Tibial nerve (tissue), 4 donors: Measurements from ENCODE around the gene DYRK1B.

Experiments
- EP300 ChIP-seq, 2 donors: sonication (generic); formaldehyde crosslinking; IDR thresholded peaks; one replicate each; pipeline ENCODE4 v1.6.1; 2017; ENCODE audit warnings: antibody characterized with exemption in 2 of 2, mild to moderate bottlenecking in 1 of 2
- POLR2A ChIP-seq, 2 donors: fragments of 450-650 bp; IDR thresholded peaks; one replicate each; pipeline ENCODE4 v1.6.1; 2017; ENCODE audit warnings: antibody characterized with exemption in 2 of 2, mild to moderate bottlenecking in 2 of 2, moderate library complexity in 2 of 2
- TF ChIP-seq, protein P1 (sequence below), 5 experiments: fragments of 200-600 bp in 3 of 5; fragments of 450-650 bp in 2 of 5; sonication (generic) in 3 of 5; IDR thresholded peaks; one replicate each; pipeline ENCODE4 v1.5.1; 2016 to 2019; ENCODE audit warnings: antibody characterized with exemption in 5 of 5, mild to moderate bottlenecking in 3 of 5, moderate library complexity in 2 of 5

DNA sequence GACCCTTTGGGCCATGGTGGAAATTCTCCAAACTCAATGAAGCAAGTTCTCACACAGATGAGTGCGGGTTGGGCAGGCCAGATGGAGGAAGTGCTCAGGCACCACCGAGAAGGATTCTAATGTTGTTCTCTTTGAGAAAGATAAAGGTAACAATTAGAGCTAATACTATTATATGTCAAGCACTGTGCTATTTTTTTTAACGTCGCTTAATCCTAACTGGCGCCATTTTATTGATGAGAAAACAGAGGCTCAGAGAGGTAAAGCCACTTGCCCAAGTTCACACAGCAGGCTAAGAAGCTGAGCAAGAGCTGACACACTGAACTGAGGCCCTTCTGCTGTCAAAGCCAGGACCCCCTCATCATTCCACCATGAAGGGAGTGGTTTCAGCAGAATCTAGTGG lies 11.2 kb upstream of the DYRK1B start:
- TF ChIP-seq, protein P1, sequence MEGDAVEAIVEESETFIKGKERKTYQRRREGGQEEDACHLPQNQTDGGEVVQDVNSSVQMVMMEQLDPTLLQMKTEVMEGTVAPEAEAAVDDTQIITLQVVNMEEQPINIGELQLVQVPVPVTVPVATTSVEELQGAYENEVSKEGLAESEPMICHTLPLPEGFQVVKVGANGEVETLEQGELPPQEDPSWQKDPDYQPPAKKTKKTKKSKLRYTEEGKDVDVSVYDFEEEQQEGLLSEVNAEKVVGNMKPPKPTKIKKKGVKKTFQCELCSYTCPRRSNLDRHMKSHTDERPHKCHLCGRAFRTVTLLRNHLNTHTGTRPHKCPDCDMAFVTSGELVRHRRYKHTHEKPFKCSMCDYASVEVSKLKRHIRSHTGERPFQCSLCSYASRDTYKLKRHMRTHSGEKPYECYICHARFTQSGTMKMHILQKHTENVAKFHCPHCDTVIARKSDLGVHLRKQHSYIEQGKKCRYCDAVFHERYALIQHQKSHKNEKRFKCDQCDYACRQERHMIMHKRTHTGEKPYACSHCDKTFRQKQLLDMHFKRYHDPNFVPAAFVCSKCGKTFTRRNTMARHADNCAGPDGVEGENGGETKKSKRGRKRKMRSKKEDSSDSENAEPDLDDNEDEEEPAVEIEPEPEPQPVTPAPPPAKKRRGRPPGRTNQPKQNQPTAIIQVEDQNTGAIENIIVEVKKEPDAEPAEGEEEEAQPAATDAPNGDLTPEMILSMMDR (IDR thresholded peaks at IDR 0.05): no peak
- TF ChIP-seq POLR2A (IDR thresholded peaks at IDR 0.05) (no peak), EP300 (IDR thresholded peaks at IDR 0.05) (no peak)
